ENCODE measurements around the gene CHTOP. TPM values are rescaled to one million over a fixed set of nuclear protein-coding genes. Genes with fewer than 3 reads are reported as not detected.

CHTOP gene
- total RNA-seq, 1 donor from 2014 or later: 67.3 TPM

- H3K4me3 ChIP-seq: no peak overlapping the region
- peaks cover 0 to 26% of the 10 kb centered on the region in 2 donors for H3K36me3 ChIP-seq
- H3K9me3 ChIP-seq: no peaks in the 10 kb centered on the region
- no peak for TF ChIP-seq POLR2AphosphoS5 (IDR thresholded peaks at IDR 0.05; ENCODE audit: insufficient read depth in 1 of 2, low read depth in 1 of 2)
- TF ChIP-seq CTCF (IDR thresholded peaks at IDR 0.05): no peak
- TF ChIP-seq POLR2A (IDR thresholded peaks at IDR 0.05): no peak
- no peak for DNase-seq (ENCODE audit: extremely low spot score in 2 of 2)
- no peaks in the 10 kb centered on the region for H3K27me3 ChIP-seq
- H3K4me1 ChIP-seq: peaks cover 9% of the 10 kb centered on the region
- intact Hi-C loops (cut with DNase I): no loop called here
- H3K27ac ChIP-seq: no peak overlapping the region
These were observed 15.4 kb downstream of the CHTOP start for GRCh38 chr1:153649137-153649862.

GRCh38 chr1:153649863-153650235, 16.0 kb downstream of the CHTOP start:
- H3K36me3 ChIP-seq: peaks cover 0 to 20% of the 10 kb centered on the region in 2 donors
- H3K4me1 ChIP-seq: peaks cover 9% of the 10 kb centered on the region
- intact Hi-C loops (cut with DNase I): no loop called here
- no peak for DNase-seq (ENCODE audit: extremely low spot score in 2 of 2)
- no peak overlapping the region for H3K4me3 ChIP-seq
- TF ChIP-seq POLR2A (IDR thresholded peaks at IDR 0.05) (no peak), POLR2AphosphoS5 (IDR thresholded peaks at IDR 0.05; ENCODE audit: insufficient read depth in 1 of 2, low read depth in 1 of 2) (no peak), CTCF (IDR thresholded peaks at IDR 0.05) (no peak)
- no peaks in the 10 kb centered on the region for H3K9me3 ChIP-seq
- no peaks in the 10 kb centered on the region for H3K27me3 ChIP-seq
- H3K27ac ChIP-seq: no peak overlapping the region

- Histone ChIP-seq H3K4me1 (peaks cover 9% of the 10 kb centered on the region), H3K36me3 (peaks cover 0 to 1% of the 10 kb centered on the region in 2 donors), H3K9me3 (no peaks in the 10 kb centered on the region), H3K27me3 (no peaks in the 10 kb centered on the region), H3K27ac (no peak overlapping the region), H3K4me3 (no peak overlapping the region)
- DNase-seq (ENCODE audit: extremely low spot score in 2 of 2): no peak
- intact Hi-C loops (cut with DNase I): no loop called here
- TF ChIP-seq POLR2AphosphoS5 (IDR thresholded peaks at IDR 0.05; ENCODE audit: insufficient read depth in 1 of 2, low read depth in 1 of 2) (no peak), CTCF (IDR thresholded peaks at IDR 0.05) (no peak), POLR2A (IDR thresholded peaks at IDR 0.05) (no peak)
These were observed 17.9 kb downstream of the CHTOP start for GRCh38 chr1:153651771-153652170.

DNA sequence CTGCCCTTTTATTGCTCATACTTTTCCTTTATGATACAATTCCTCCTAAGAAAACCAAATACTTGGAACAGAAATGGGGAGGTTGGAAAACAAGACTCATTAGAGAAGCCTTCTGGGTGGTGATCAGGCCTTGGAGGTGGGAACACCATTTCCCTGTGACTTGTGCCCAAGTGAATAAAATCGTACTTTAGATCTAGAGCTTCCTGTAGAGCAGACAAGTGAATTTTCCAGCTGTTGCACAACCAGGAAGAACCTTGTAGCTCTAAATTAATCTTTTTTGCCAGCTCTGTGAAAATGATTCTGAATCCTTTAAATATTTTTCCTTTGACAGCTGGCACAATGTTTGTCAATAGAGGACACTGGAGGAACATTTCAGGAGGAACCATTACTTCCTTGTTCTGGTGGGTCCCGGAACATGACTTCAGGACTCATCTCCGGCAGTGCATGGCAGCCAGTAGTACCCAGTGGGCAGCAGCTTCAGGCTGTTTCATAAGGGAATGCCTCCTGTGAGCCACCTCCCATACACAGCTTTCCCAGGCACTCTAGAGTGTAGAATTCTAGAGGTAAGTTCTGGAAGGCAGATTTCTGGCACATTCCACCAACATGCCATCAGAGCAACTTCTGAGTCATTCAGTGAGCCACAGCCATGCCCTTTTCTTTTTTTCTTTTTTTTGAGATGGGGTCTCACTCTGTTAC, 19.1 kb downstream of the CHTOP start:
- H3K4me3 ChIP-seq: no peak overlapping the region
- peaks cover 9% of the 10 kb centered on the region for H3K4me1 ChIP-seq
- no peak overlapping the region for H3K27ac ChIP-seq
- TF ChIP-seq CTCF (IDR thresholded peaks at IDR 0.05): no peak
- no peaks in the 10 kb centered on the region for H3K27me3 ChIP-seq
- intact Hi-C loops (cut with DNase I): no loop called here
- no peaks in the 10 kb centered on the region for H3K36me3 ChIP-seq
- DNase-seq (ENCODE audit: extremely low spot score in 2 of 2): no peak
- no peaks in the 10 kb centered on the region for H3K9me3 ChIP-seq

- no peak overlapping the region for H3K27ac ChIP-seq
- no peak for DNase-seq (ENCODE audit: extremely low spot score in 2 of 2)
- H3K27me3 ChIP-seq: no peaks in the 10 kb centered on the region
- H3K4me3 ChIP-seq: no peak overlapping the region
- no peaks in the 10 kb centered on the region for H3K36me3 ChIP-seq
- H3K9me3 ChIP-seq: no peaks in the 10 kb centered on the region
- intact Hi-C loops (cut with DNase I): no loop called here
- TF ChIP-seq POLR2A (IDR thresholded peaks at IDR 0.05) (no peak), POLR2AphosphoS5 (IDR thresholded peaks at IDR 0.05; ENCODE audit: insufficient read depth in 1 of 2, low read depth in 1 of 2) (no peak), CTCF (IDR thresholded peaks at IDR 0.05) (no peak)
- peaks cover 21% of the 10 kb centered on the region for H3K4me1 ChIP-seq
These were observed 21.5 kb downstream of the CHTOP start for GRCh38 chr1:153655333-153655732.
